Measurements from ENCODE around the gene PPP2R5A. TPM values are rescaled to one million over a fixed set of nuclear protein-coding genes. Genes with fewer than 3 reads are reported as not detected.

Gene PPP2R5A
- 10 to 100 TPM; 62.7 to 81.5 (median 70.1) TPM for total RNA-seq

- WGBS, 2 donors: 0 to 1% methylated on average over 15 to 50 of the region's 92 CpGs
- Histone ChIP-seq H3K27ac (peak within 1 kb of the TSS; percentile 99 to 100 (median 99)), H3K36me3 (no peaks in the 10 kb centered on the region), H3K9me3 (no peaks in the 10 kb centered on the region), H3K27me3 (no peaks in the 10 kb centered on the region), H3K4me1 (peaks cover 11 to 22% of the 10 kb centered on the region in 2 donors), H3K4me3 (replicated peaks in 1 of 3) (peak within 1 kb of the TSS; percentile 92 to 97 (median 92))
- peak; percentile 47 to 96 for TF ChIP-seq POLR2A (IDR thresholded peaks at IDR 0.05)
- TF ChIP-seq CTCF (IDR thresholded peaks at IDR 0.05): peak in 5 of 6 experiments; percentile 13 to 42 (median 34)
- peak; percentile 99 for DNase-seq
- intact Hi-C loops (cut with DNase I): loop anchor here (10.0 kb wide), 2 partner anchors 50 to 130 kb away; no protein-coding TSS in a partner anchor
Measured at GRCh38 chr1:212284744-212285684, at the start of gene PPP2R5A. Gene PPP2R5A (plus strand): TSS chr1:212285410. CDS start chr1:212286111, 701 bp downstream.

- 89 to 95% methylated on average over 5 of the region's 5 CpGs for WGBS, 2 donors
- peaks cover 49 to 55% of the 10 kb centered on the region in 2 donors for H3K4me1 ChIP-seq
- DNase-seq: no peak
- H3K4me3 ChIP-seq (replicated peaks in 1 of 3): no peak overlapping the region
- peak overlapping the region; percentile 4 to 44 (median 39) for H3K27ac ChIP-seq
- TF ChIP-seq CTCF (IDR thresholded peaks at IDR 0.05) (no peak), POLR2A (IDR thresholded peaks at IDR 0.05) (no peak)
- no peaks in the 10 kb centered on the region for H3K9me3 ChIP-seq
- no peaks in the 10 kb centered on the region for H3K36me3 ChIP-seq
- intact Hi-C loops (cut with DNase I): loop anchor here (10.0 kb wide), 1 partner anchor 49 kb away; the partner anchor contains the start of gene PPP2R5A
- no peaks in the 10 kb centered on the region for H3K27me3 ChIP-seq
Measured at GRCh38 chr1:212235857-212236256, 49.4 kb upstream of the PPP2R5A start.

GRCh38 chr1:212236664-212237220 is 48.5 kb upstream of the PPP2R5A start:
- TF ChIP-seq POLR2A (IDR thresholded peaks at IDR 0.05) (no peak), CTCF (IDR thresholded peaks at IDR 0.05) (no peak)

GRCh38 chr1:212237651-212238050 is 47.6 kb upstream of the PPP2R5A start:
- no peak for TF ChIP-seq CTCF (IDR thresholded peaks at IDR 0.05)
- no peak for TF ChIP-seq POLR2A (IDR thresholded peaks at IDR 0.05)
- H3K4me1 ChIP-seq: peaks cover 42 to 55% of the 10 kb centered on the region in 2 donors
- intact Hi-C loops (cut with DNase I): loop anchor here (10.0 kb wide), 1 partner anchor 47 kb away; the partner anchor contains the start of gene PPP2R5A
- H3K36me3 ChIP-seq: no peaks in the 10 kb centered on the region
- H3K4me3 ChIP-seq (replicated peaks in 1 of 3): no peak overlapping the region
- H3K9me3 ChIP-seq: no peaks in the 10 kb centered on the region
- no peaks in the 10 kb centered on the region for H3K27me3 ChIP-seq
- no peak for DNase-seq
- H3K27ac ChIP-seq: peak overlapping the region in 1 of 3 donors; percentile 62

More at GRCh38 chr1:212236664-212237220, 48.5 kb upstream of the PPP2R5A start:
- DNase-seq: no peak
- peaks cover 42 to 50% of the 10 kb centered on the region in 2 donors for H3K4me1 ChIP-seq
- peak overlapping the region in 1 of 3 donors; percentile 44 for H3K27ac ChIP-seq
- H3K4me3 ChIP-seq (replicated peaks in 1 of 3): no peak overlapping the region
- no peaks in the 10 kb centered on the region for H3K36me3 ChIP-seq
- no peaks in the 10 kb centered on the region for H3K9me3 ChIP-seq
- intact Hi-C loops (cut with DNase I): loop anchor here (10.0 kb wide), 1 partner anchor 48 kb away; the partner anchor contains the start of gene PPP2R5A
- no peaks in the 10 kb centered on the region for H3K27me3 ChIP-seq
- 83 to 91% methylated on average over 3 of the region's 3 CpGs for WGBS, 2 donors
